ENCODE results near the gene FIS1.

DNA sequence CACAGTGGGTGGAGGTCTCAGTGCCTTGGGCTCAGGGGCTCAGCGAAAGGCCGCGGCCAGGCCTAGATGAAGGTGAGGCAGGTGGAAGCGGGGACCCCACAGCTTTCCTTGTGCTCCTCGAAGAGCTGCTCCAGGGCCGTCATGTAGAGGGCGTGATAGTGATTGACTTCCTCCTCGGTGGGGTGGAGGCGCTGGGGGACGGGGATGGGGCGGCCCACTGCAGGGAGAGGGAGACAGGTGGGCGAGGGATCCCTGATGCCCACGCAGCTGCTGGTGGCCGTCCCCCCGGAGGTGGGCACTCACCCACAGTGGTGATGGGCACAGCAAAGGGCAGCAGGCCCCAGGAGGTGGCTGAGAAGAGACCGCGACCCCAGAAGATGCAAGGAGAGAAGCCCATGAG lies 49.0 kb downstream of the FIS1 start:
- TF ChIP-seq, protein P1, sequence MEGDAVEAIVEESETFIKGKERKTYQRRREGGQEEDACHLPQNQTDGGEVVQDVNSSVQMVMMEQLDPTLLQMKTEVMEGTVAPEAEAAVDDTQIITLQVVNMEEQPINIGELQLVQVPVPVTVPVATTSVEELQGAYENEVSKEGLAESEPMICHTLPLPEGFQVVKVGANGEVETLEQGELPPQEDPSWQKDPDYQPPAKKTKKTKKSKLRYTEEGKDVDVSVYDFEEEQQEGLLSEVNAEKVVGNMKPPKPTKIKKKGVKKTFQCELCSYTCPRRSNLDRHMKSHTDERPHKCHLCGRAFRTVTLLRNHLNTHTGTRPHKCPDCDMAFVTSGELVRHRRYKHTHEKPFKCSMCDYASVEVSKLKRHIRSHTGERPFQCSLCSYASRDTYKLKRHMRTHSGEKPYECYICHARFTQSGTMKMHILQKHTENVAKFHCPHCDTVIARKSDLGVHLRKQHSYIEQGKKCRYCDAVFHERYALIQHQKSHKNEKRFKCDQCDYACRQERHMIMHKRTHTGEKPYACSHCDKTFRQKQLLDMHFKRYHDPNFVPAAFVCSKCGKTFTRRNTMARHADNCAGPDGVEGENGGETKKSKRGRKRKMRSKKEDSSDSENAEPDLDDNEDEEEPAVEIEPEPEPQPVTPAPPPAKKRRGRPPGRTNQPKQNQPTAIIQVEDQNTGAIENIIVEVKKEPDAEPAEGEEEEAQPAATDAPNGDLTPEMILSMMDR (IDR thresholded peaks at IDR 0.05) = no peak
- TF ChIP-seq POLR2A (IDR thresholded peaks at IDR 0.05) (no peak), EP300 (IDR thresholded peaks at IDR 0.05) (no peak)

Measured in tibial nerve (tissue), 4 donors.